GM10248 (cell line): Measurements from ENCODE around the gene TMED5.

Experiments
- CTCF ChIA-PET: fragments of 300-600 bp; sonication (Branson Sonifier 250); formaldehyde crosslinking; extraction: SDS; loops from one replicate; lab custom pipeline; 2021; ENCODE audit warnings: antibody characterized with exemption; lab: Yijun Ruan, JAX
- POLR2A ChIA-PET: fragments of 350-650 bp; sonication (Branson Sonifier 250); formaldehyde crosslinking; extraction: SDS; loops from one replicate; lab custom pipeline; 2020; ENCODE audit warnings: antibody characterized with exemption; lab: Yijun Ruan, JAX
- DNase-seq: peaks from one replicate; pipeline ENCODE4 v3.0.0; 2012; ENCODE audit errors: extremely low spot score
- TF ChIP-seq, protein P1 (sequence below): IDR thresholded peaks from 2 replicates; pipeline ENCODE4 v1.5.1; 2012; ENCODE audit warnings: mild to moderate bottlenecking, low read depth; ENCODE audit errors: extremely low read depth, missing control alignments, control extremely low read depth

TMED5 gene

DNA sequence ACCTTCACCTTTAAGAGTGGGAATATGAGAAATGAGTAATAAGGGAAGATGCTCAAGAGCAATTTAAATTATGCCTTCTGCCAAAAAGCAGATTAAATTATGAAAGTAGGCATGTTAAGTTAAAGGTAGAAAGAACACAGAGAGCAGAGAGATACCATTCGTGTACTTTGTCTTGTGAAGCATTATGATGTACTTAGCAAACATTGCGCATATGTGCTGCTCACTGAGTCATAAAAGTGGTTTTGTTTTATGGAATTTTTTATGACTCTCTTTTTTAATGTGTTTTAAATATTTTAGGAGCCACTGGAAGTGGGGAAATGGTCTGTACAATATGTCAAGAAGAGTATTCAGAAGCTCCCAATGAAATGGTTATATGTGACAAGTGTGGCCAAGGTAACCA is 65.8 kb downstream of the TMED5 start:
- TF ChIP-seq, protein P1, sequence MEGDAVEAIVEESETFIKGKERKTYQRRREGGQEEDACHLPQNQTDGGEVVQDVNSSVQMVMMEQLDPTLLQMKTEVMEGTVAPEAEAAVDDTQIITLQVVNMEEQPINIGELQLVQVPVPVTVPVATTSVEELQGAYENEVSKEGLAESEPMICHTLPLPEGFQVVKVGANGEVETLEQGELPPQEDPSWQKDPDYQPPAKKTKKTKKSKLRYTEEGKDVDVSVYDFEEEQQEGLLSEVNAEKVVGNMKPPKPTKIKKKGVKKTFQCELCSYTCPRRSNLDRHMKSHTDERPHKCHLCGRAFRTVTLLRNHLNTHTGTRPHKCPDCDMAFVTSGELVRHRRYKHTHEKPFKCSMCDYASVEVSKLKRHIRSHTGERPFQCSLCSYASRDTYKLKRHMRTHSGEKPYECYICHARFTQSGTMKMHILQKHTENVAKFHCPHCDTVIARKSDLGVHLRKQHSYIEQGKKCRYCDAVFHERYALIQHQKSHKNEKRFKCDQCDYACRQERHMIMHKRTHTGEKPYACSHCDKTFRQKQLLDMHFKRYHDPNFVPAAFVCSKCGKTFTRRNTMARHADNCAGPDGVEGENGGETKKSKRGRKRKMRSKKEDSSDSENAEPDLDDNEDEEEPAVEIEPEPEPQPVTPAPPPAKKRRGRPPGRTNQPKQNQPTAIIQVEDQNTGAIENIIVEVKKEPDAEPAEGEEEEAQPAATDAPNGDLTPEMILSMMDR: no peak
- no peak for DNase-seq
- POLR2A ChIA-PET: no interaction called here
- CTCF ChIA-PET: no interaction called here

DNA sequence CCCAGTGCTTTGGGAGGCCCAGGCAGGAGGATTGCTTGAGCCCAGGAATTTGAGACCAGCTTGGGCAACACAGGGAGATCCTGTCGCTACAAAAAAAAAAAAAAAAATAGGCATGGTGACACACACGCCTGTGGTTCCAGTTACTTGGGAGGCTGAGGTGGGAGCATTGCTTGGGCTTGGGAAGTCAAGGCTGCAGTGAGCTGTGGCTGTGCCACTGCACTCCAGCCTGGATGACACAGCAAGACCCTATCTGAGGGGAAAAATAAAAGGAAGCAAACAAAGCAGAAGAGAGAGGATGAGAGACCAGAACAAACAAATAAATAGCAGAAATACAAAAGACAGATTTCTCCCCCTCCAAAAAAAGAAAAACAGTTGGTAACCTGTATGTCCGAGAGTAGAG is 67.1 kb downstream of the TMED5 start:
- TF ChIP-seq, protein P1: no peak
- DNase-seq: no peak
- ChIA-PET CTCF (interaction anchor here (1.1 kb wide), 1 partner anchor 33 kb away, joined by 4 read pairs; no protein-coding TSS in a partner anchor), POLR2A (no interaction called here)

DNA sequence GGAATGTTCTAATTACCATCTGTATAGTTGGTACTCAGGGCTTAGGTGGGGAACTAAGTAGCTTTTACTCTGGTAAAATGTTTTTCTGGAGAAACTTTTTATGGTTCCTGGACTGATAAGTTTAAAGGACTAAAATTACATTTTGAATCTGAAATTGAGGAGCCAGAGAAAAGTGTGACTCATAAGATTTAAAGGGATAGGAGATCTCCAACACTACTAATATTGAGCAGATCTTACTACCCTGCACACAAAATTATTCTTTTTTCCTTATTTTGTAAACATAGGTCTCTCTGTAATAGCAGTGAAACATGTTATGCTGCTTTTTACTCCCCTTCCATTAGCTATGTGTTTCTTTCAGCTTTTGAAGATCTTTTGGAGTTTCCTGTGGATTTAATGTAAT is 68.7 kb downstream of the TMED5 start:
- CTCF ChIA-PET: interaction anchor here (1.0 kb wide), 1 partner anchor 10 kb away, joined by 3 read pairs; no protein-coding TSS in a partner anchor
- POLR2A ChIA-PET: interaction anchor here (0.7 kb wide), 1 partner anchor 33 kb away, joined by 3 read pairs; the partner anchor contains the start of gene MTF2
- no peak for DNase-seq
- TF ChIP-seq, protein P1: no peak

DNA sequence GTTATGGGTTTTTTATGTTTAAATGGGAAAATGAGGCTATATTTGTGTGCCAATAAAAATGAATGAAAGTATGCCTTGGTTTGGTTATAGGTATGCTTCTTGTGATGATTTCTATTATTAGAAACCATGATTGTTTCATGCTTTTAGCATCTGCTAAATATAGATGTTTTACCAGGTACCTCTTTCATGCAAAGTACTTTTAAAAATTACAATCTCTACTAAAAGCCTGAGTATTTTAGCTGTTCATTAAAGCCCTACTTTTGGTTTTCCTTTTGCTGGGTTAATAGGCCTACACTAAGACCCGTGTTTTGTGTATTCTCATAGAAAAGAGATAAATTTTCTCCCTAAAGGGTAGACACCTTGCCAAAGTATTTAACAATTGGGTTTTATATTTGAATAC is 69.1 kb downstream of the TMED5 start:
- ChIA-PET POLR2A (interaction anchor here (0.7 kb wide), 1 partner anchor 32 kb away, joined by 3 read pairs; the partner anchor contains the start of gene MTF2), CTCF (interaction anchor here (1.0 to 1.3 kb wide), 2 partner anchors 9 to 21 kb away, joined by 3 to 4 read pairs; no protein-coding TSS in a partner anchor)
- no peak for DNase-seq
- TF ChIP-seq, protein P1: no peak

DNA sequence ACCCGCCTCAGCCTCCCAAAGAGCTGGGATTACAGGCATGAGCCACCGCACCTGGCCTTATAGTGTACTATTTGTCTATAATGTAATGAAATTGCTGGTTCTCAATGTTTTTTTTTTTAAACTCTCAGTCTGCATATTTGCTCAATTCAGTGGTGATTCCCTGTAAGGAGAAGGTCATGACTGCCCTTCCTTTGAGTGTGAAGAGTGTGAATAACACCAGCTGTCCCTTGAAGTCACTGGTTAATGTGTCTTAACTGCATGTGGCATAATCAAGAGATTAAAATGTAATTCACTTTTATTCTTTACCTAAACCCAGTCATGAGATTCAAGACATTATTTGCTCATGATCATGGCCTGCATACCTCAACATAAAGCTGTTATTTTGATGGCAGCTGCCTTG is 70.6 kb downstream of the TMED5 start:
- TF ChIP-seq, protein P1: no peak
- POLR2A ChIA-PET: no interaction called here

DNA sequence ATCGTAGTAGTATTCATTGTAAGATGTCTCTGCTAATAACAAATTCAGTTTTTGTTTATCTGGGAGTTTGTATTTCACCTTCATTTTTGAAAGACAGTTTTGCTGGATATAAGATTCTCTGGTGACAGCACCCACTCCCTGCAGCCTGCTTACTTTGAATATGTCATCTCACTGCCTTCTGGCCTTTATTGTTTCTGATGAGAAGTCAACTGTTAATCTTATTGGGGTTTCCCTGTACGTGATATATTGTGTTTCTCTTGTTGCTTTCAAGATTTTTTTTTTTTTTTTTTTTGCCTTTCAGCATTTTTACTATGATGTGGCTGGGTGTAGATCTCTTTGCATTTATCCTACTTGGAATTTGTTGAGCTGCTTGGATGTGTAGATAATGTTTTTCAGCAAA is 71.9 kb downstream of the TMED5 start:
- TF ChIP-seq, protein P1: no peak
- DNase-seq: no peak
- POLR2A ChIA-PET: no interaction called here
- CTCF ChIA-PET: no interaction called here

More for the DNA sequence above, 70.6 kb downstream of the TMED5 start:
- CTCF ChIA-PET: interaction anchor here (0.8 to 1.4 kb wide), 2 partner anchors 8 to 11 kb away, joined by 3 read pairs; no protein-coding TSS in a partner anchor
- no peak for DNase-seq

DNA sequence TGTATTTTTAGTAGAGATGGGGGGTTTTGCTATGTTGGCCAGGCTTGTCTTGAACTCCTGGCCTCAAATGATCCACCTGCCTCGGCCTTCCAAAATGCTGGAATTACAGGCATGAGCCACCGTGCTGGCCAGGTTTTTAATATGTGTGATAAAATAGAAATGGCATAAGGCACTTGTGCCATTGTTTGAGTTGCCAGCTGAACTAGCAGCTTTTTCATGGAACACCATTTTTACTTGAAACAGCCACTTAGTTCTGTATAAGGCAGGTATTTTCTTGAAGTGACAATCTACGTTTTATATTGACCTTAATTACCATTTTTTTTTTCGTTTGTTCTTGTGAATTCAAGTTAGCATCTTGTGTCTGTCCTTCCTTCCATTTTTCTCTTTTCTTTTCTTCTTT is 72.8 kb downstream of the TMED5 start:
- DNase-seq: no peak
- CTCF ChIA-PET: no interaction called here
- POLR2A ChIA-PET: no interaction called here
- TF ChIP-seq, protein P1: no peak
